Bronchial epithelial cell (primary cell): ENCODE results near the gene RAB40B. TPM values are rescaled to one million over a fixed set of nuclear protein-coding genes. Genes with fewer than 3 reads are reported as not detected.

Experiments
- DNase-seq: peaks from one replicate; pipeline ENCODE4 v3.0.0-alpha.2; 2010; ENCODE audit warnings: low read depth
- FAIRE-seq: peaks from 2 replicates; lab custom pipeline; 2011; peaks lifted over from hg19 to GRCh38; lab: Jason Lieb, UNC
- H3K27me3 ChIP-seq: 2 replicates; pipeline ENCODE4 v1.5.1; 2011; ENCODE audit warnings: low read length; ENCODE audit not compliant: control insufficient read depth, insufficient read depth
- H3K36me3 ChIP-seq: 2 replicates; pipeline ENCODE4 v1.5.1; 2011; ENCODE audit warnings: low read length; ENCODE audit not compliant: control insufficient read depth, insufficient read depth
- H3K4me3 ChIP-seq: 2 replicates; pipeline ENCODE4 v1.5.1; 2011; ENCODE audit warnings: mild to moderate bottlenecking, low read depth, low read length, control low read depth
- total RNA-seq: library from RNA; depleted of rRNA; stranded (reverse); fragments of >200 nt; gene quantifications from 2 replicates; pipeline ENCODE4 v1.2.1, GENCODE V29; 2014
- TF ChIP-seq, protein P1 (sequence below): IDR thresholded peaks from 2 replicates; pipeline ENCODE4 v1.5.1; 2011; ENCODE audit warnings: mild to moderate bottlenecking, moderate library complexity, low read length, control low read depth, inconsistent platforms; ENCODE audit not compliant: insufficient read depth, severe bottlenecking

The RAB40B gene
- total RNA-seq, 1 donor from 2014 or later = 3.4 TPM

DNA sequence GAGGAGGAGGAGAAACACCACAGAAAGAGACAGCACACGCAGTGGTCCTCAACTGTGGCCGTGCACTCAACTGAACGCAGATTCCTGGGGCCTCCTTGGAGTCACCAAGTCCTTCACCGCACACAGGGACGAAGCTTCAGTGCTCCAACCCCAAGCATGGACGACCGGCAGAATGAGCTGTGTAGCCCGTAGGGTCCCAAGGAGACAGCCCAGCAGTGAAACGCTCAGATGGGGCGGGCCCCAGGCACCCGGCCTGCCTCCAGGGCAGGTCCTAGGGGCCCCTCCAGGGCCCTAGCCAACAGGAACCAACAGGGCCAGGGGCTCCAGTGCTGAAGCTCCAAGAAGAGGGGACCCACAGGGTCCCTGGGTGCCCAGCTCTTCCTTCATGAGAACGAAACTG lies 13.2 kb downstream of the RAB40B start:
- FAIRE-seq (no peak), DNase-seq (no peak)
- H3K36me3 ChIP-seq = no peaks in the 10 kb centered on the region
- no peaks in the 10 kb centered on the region for H3K27me3 ChIP-seq
- H3K4me3 ChIP-seq = no peak overlapping the region
- TF ChIP-seq, protein P1, sequence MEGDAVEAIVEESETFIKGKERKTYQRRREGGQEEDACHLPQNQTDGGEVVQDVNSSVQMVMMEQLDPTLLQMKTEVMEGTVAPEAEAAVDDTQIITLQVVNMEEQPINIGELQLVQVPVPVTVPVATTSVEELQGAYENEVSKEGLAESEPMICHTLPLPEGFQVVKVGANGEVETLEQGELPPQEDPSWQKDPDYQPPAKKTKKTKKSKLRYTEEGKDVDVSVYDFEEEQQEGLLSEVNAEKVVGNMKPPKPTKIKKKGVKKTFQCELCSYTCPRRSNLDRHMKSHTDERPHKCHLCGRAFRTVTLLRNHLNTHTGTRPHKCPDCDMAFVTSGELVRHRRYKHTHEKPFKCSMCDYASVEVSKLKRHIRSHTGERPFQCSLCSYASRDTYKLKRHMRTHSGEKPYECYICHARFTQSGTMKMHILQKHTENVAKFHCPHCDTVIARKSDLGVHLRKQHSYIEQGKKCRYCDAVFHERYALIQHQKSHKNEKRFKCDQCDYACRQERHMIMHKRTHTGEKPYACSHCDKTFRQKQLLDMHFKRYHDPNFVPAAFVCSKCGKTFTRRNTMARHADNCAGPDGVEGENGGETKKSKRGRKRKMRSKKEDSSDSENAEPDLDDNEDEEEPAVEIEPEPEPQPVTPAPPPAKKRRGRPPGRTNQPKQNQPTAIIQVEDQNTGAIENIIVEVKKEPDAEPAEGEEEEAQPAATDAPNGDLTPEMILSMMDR = no peak

DNA sequence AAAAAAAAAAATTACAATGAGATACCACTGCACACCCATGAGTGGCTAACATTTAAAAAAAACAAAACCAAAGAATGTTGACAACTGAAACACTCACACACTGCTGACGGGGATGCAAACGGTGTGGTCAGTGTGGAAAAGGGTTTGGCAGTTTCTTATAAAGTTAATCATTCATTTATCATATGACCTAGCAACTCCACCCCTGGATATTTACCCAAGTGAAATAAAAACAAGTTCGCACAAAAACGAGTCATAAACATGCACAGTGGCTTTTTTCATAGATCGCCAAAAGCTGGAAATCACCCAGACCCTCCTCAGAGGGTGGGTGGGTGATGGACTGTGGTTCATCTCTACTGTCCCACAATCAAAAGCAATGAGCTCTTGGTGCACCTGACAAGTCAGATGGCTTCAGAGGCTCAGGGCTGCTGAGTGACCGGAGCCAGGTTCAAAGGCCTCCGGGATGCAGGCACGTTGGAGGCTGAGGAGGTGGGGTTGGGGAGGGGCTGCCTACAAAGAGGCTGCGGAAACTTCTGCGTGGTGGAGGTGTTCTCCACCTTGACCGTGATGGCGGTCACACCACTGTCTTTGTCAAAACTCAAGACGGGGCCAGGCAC lies 14.2 kb downstream of the RAB40B start:
- FAIRE-seq = no peak

DNA sequence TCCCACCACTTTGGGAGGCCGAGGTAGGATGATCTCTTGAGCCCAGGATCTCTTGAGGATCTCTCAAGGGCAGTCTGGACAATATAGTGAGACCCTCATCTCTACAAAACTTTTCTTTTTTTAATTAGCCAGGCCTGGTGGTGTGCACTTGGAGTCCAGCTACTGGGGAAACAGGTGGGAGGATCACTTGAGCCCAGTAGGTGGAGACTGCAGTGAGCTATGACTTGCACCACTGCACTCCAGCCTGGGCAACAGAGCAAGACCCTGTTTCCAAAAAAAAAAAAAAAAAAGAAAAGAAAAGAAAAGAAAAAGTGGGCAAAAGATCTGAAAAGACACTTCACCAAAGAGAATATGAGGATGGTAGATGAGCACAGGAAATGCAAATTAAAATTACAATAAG lies 15.0 kb downstream of the RAB40B start:
- no peak for FAIRE-seq
- no peak overlapping the region for H3K4me3 ChIP-seq
- no peak for DNase-seq
- H3K36me3 ChIP-seq = no peaks in the 10 kb centered on the region
- H3K27me3 ChIP-seq = no peaks in the 10 kb centered on the region
- TF ChIP-seq, protein P1 = no peak

More for the DNA sequence above, 14.2 kb downstream of the RAB40B start:
- H3K4me3 ChIP-seq = no peak overlapping the region
- no peaks in the 10 kb centered on the region for H3K27me3 ChIP-seq
- H3K36me3 ChIP-seq = no peaks in the 10 kb centered on the region
- TF ChIP-seq, protein P1 = no peak
- no peak for DNase-seq

DNA sequence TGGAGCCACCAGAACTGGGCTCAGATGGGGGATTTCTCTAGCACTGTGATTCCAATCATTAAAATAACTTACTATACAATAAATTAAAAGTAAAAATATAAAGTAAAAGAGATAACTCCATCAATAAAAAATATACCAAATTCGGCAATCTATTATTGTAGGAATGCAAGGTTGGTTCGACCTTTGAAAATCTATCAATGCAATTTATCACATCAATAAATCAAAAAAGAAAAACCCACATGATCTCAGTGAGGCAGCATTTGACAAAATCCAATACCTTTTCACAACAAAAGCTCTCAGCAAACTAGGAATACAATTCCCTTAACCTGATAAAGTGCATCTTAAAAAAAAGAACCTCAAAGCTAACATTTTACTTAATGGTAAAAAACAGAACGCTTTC lies 17.0 kb downstream of the RAB40B start:
- DNase-seq (no peak), FAIRE-seq (no peak)
- Histone ChIP-seq H3K4me3 (no peak overlapping the region), H3K36me3 (no peaks in the 10 kb centered on the region), H3K27me3 (no peaks in the 10 kb centered on the region)
- TF ChIP-seq, protein P1 = no peak

DNA sequence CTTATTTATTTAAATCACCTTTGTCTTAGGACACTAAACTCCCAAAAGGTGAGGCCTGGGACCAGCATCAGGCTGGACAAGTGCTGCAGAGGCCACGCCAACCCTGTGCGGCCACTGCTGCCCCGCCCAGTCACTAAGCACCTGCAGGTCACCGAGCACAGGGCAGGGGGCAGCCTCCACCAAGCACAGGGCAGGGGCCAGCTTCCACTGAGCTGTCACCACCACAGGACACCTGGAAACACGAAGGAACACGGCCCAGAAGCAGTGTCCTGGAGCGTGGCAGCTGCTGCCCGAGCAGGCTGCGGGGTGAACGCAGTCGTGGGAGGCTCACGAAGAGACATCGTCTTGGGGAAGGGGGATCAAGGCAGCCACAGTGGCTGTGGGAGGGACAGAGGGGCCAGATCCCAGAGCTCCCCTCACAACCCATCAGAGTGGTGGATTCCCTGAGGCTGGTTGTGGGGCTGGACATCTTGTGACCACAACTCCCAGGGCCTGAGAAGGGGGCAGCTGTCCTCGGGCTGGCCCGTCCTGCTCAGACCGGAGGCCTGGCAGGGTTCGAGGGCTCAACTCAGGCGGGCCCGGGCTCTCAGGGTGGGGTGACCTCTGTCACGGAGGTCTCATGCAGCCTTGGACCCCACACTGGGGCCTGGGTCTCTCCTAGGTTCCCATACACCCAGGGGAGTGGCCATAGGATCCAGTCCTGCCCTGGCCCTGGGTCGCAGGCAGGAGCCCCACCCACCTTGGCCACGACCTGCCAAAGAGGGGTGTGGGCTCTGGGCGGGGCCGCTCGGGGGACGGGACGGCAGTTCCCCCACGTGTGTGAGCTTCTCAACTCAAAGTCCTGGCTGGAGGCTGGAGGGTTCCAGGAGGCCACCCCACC lies 18.7 kb downstream of the RAB40B start:
- Histone ChIP-seq H3K36me3 (no peaks in the 10 kb centered on the region), H3K4me3 (no peak overlapping the region), H3K27me3 (no peaks in the 10 kb centered on the region)
- TF ChIP-seq, protein P1 = no peak
- DNase-seq (no peak), FAIRE-seq (no peak)
